Measurements from ENCODE around the gene CADM2.

DNA sequence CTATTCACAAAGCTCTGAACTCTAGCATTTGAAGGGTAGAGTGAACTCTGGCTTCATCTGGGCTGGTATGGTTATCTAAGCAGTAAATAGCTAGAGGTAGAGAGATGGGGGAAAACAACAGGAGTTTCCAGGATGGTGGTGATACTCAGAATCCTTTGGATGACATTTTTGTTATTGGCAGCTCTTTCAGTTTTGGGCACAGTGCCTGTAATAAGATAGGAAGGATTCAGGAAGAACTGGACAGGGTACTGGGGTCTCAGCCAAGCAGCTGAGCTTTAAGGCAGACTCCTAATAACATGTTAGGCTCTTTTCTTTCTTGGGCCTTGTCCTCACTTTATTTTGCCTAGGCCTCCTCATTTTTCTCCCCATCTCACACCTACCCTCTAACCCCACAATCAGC is 338.5 kb downstream of the CADM2 start:
- TF ChIP-seq, protein P1, sequence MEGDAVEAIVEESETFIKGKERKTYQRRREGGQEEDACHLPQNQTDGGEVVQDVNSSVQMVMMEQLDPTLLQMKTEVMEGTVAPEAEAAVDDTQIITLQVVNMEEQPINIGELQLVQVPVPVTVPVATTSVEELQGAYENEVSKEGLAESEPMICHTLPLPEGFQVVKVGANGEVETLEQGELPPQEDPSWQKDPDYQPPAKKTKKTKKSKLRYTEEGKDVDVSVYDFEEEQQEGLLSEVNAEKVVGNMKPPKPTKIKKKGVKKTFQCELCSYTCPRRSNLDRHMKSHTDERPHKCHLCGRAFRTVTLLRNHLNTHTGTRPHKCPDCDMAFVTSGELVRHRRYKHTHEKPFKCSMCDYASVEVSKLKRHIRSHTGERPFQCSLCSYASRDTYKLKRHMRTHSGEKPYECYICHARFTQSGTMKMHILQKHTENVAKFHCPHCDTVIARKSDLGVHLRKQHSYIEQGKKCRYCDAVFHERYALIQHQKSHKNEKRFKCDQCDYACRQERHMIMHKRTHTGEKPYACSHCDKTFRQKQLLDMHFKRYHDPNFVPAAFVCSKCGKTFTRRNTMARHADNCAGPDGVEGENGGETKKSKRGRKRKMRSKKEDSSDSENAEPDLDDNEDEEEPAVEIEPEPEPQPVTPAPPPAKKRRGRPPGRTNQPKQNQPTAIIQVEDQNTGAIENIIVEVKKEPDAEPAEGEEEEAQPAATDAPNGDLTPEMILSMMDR (IDR thresholded peaks at IDR 0.05), result no peak
- TF ChIP-seq POLR2A (IDR thresholded peaks at IDR 0.05; ENCODE audit: low read depth) (no peak), EP300 (IDR thresholded peaks at IDR 0.05) (no peak), POLR2AphosphoS5 (IDR thresholded peaks at IDR 0.05) (no peak)
